ENCODE data around the gene RPTOR.

The RPTOR gene

DNA sequence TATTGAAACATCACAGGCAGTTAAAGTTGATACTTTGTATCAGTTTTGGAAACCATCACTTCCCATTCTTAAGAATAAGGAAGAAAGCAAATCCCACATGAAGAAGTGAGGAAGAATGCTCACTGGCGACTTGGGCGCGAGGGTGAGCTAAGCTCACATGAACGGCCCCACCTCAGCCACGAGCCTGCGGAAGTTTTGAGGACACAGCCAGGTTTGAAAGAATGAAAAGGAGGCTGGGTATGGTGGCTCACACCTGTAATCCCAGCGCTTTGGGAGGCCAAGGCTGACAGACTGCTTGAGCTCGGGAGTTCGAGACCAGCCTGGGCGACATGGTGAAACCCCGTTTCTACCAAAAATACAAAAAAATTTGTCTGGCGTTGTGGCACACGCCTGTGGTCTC is 336.7 kb downstream of the RPTOR start:
- no peak for DNase-seq (ENCODE audit: low spot score)

- no peak for DNase-seq (ENCODE audit: low spot score)
Observed at GRCh38 chr17:80882323-80882722, 337.7 kb downstream of the RPTOR start.

GRCh38 chr17:80882926-80883685 is 338.5 kb downstream of the RPTOR start:
- no peak for DNase-seq (ENCODE audit: low spot score)

DNA sequence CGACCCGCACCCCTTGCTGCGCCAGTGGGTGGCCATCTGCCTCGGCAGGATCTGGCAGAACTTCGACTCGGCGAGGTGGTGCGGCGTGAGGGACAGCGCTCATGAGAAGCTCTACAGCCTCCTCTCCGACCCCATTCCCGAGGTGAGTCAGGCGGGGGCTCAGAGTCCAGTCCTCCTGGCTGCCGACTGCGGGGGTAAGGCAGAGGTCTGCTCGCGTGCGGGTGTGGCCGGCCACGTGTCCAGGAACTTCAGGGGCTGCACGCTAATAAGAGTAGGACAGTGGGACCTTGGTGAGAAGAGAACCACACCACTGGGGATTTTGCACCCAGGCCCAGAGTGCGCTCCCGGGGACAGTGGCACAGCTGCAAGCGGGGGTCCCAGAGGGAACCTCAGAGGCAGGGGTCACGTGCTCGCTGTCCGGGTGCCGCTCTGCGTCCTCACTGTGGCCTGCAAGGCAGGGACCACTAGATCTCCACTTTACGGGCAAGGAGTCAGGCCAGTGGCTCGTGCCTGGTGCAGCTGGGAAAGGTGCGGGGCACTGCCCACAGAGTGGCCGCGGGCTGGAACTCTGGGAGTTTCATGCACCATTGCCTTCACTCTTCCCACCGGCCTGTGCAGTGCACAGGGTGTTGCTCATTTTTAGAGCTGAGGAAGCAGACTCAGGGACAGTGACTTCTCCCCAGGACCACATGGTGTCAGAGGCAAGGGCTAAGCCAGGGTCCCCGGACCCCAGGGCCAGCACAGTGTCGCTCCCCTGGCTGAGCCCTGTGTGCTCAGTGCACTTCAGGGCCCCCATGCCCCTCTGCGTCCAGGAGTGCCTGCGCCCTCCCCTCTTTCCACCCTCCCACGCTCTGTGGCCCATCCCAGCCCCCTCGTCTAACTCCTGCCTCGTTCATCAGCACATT is 339.4 kb downstream of the RPTOR start:
- DNase-seq (ENCODE audit: low spot score) = no peak

DNA sequence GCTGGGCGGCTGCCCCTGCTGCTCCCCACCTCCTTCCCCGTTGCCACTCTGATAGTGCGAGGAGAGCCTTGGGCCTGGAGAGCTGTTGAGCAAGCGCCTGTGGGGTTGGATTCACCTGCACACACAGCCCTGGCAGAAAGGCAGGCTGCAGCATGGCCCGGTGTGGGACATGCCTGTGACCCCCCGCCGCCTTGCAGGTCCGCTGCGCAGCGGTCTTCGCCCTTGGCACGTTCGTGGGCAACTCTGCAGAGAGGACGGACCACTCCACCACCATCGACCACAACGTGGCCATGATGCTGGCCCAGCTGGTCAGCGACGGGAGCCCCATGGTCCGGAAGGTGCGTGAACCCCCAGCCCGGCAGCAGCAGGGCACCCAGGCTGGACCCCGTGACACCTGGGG is 340.2 kb downstream of the RPTOR start:
- DNase-seq (ENCODE audit: low spot score) = no peak

- DNase-seq (ENCODE audit: low spot score) = no peak
Observed at GRCh38 chr17:80885947-80886582, 341.4 kb downstream of the RPTOR start.

DNA sequence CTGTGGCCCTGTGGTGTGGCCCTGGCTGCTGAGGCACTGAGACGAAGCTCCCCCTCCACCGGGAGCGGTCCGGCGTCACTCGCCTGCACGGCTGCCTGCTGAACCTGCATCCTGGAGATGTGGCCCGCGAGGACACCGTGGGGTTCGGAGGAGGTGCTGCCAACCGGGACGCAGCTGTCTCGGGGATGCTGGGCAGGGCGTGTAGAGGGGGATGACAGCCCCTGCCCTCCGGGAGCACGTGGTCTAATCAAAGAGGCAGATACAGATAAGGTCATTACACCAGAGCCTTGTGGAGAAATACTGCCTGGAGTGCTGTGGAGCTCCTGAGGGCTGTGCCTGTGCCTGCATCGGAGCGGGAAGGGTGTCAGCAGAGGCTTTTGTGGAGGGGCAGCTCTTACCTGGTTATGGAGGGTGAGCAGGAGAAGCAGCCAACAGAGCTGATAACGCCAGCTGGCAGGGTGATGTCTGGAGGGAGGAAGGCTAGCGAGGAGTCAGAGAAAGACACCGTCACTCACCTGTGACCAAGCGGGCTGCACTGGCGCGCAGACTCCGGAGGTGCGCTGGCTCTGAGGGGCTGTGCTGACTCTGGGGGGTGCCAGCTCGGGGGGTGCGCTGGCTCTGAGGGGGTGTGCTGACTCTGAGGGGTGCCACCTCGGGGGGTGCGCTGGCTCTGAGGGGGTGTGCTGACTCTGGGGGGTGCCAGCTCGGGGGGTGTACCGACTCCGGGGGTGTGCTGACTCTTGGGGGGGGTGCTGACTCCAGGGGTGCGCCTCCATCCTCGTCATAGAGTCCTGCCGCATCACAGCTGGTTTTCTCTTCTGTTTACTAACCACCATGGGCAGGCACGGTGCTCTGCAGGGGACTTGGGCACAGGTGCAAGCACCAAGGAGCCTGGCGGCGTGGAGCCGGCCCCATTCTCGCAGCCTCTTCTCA is 342.3 kb downstream of the RPTOR start:
- no peak for DNase-seq (ENCODE audit: low spot score)

GRCh38 chr17:80887639-80888175 is 343.1 kb downstream of the RPTOR start:
- no peak for DNase-seq (ENCODE audit: low spot score)

- DNase-seq (ENCODE audit: low spot score) = no peak
Observed at GRCh38 chr17:80888276-80889160, 343.9 kb downstream of the RPTOR start.

- no peak for DNase-seq (ENCODE audit: low spot score)
Observed at GRCh38 chr17:80889231-80890195, 344.9 kb downstream of the RPTOR start.

- DNase-seq (ENCODE audit: low spot score) = no peak
Observed at GRCh38 chr17:80890196-80890920, 345.7 kb downstream of the RPTOR start.

GRCh38 chr17:80890921-80891396 is 346.3 kb downstream of the RPTOR start:
- no peak for DNase-seq (ENCODE audit: low spot score)

GRCh38 chr17:80891397-80892018 is 346.9 kb downstream of the RPTOR start:
- DNase-seq (ENCODE audit: low spot score) = no peak

GRCh38 chr17:80892019-80892855 is 347.6 kb downstream of the RPTOR start:
- DNase-seq (ENCODE audit: low spot score) = peak; percentile 26

DNA sequence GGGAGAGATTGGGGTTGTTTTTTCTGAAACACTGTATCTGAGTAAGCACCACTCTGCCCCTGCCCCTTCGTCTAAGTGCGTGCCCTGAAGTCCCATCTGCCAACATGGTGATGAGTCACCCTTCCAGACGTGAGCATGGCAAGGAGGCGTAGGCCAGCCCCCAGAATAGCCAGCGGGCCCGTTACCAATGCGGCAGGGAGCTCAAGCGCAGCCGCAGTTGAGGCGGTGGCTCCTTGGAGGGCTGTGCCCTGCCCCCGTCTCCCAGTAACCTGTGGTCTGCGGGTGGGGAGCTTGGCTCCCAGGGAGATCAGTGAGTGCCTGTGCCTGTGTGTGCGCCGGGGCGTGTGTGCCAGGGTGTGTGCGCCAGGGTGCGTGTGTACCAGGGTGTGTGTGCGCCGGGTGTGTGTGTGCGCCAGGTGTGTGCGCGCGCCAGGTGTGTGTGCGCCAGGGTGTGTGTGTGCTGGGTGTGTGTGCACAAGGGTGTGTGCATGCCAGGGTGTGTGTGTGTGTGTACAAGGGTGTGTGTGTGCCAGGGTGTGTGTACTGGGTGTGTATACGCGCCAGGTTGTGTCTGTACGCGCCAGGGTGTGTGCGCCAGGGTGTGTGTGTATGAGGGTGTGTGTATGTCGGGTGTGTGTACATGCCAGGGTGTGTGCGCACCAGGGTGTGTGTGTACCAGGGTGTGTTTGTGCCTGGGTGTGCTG is 348.4 kb downstream of the RPTOR start:
- no peak for DNase-seq (ENCODE audit: low spot score)
